H9 (cell line): ENCODE measurements around the gene COQ8B. TPM values are rescaled to one million over a fixed set of nuclear protein-coding genes. Genes with fewer than 3 reads are reported as not detected.

Experiments
- DNase-seq: peaks from one replicate; pipeline ENCODE4 v3.0.0-alpha.2; 2017
- H2AFZ ChIP-seq: one replicate; pipeline ENCODE4 v1.6.1; 2013; ENCODE audit warnings: mild to moderate bottlenecking, low read length, control low read depth, moderate library complexity
- H2AK5ac ChIP-seq: 2 replicates; pipeline ENCODE4 v1.6.1; 2013; ENCODE audit warnings: low read length, control low read depth, mixed read lengths; ENCODE audit not compliant: insufficient read length
- H2BK120ac ChIP-seq: one replicate; pipeline ENCODE4 v1.6.1; 2013; ENCODE audit warnings: low read depth, mild to moderate bottlenecking, low read length, control low read depth, inconsistent platforms; ENCODE audit not compliant: poor library complexity, severe bottlenecking
- H2BK12ac ChIP-seq: 2 replicates; pipeline ENCODE4 v1.6.1; 2013; ENCODE audit warnings: low read length, control low read depth, mixed read lengths, low read depth; ENCODE audit not compliant: insufficient read length
- H2BK15ac ChIP-seq: 2 replicates; pipeline ENCODE4 v1.6.1; 2013; ENCODE audit warnings: low read depth, low read length, control low read depth
- H2BK20ac ChIP-seq: one replicate; pipeline ENCODE4 v1.6.1; 2013; ENCODE audit warnings: low read depth, mild to moderate bottlenecking, low read length, control low read depth, inconsistent platforms; ENCODE audit not compliant: poor library complexity, severe bottlenecking
- H2BK5ac ChIP-seq: 2 replicates; pipeline ENCODE4 v1.6.1; 2013; ENCODE audit warnings: low read length, control low read depth, mixed read lengths; ENCODE audit not compliant: insufficient read length
- H3K14ac ChIP-seq: 2 replicates; pipeline ENCODE4 v1.6.1; 2013; ENCODE audit warnings: low read length, control low read depth; ENCODE audit not compliant: insufficient read depth
- H3K18ac ChIP-seq: 2 replicates; pipeline ENCODE4 v1.6.1; 2013; ENCODE audit warnings: low read depth, mild to moderate bottlenecking, mixed read lengths, low read length, control low read depth; ENCODE audit not compliant: insufficient read length
- H3K23ac ChIP-seq: 2 replicates; pipeline ENCODE4 v1.6.1; 2013; ENCODE audit warnings: low read length, control low read depth, mixed read lengths, low read depth; ENCODE audit not compliant: insufficient read length
- H3K23me2 ChIP-seq: 2 replicates; pipeline ENCODE4 v1.6.1; 2013; ENCODE audit warnings: low read depth, mild to moderate bottlenecking, mixed read lengths, low read length, control low read depth; ENCODE audit not compliant: insufficient read length, poor library complexity, severe bottlenecking
- H3K27ac ChIP-seq: 2 replicates; pipeline ENCODE4 v1.5.1; 2013; ENCODE audit warnings: low read length, control low read depth, mixed read lengths, low read depth; ENCODE audit not compliant: insufficient read length
- H3K27me3 ChIP-seq: 2 replicates; pipeline ENCODE4 v1.6.1; 2013; ENCODE audit warnings: low read length, control low read depth, inconsistent platforms; ENCODE audit not compliant: insufficient read depth
- H3K4ac ChIP-seq: 2 replicates; pipeline ENCODE4 v1.6.1; 2013; ENCODE audit warnings: low read depth, mild to moderate bottlenecking, control low read depth, inconsistent platforms, low read length, moderate library complexity
- H3K4me1 ChIP-seq: 2 replicates; pipeline ENCODE4 v1.6.1; 2013; ENCODE audit warnings: low read length, control low read depth, inconsistent platforms; ENCODE audit not compliant: insufficient read depth
- H3K4me2 ChIP-seq: 2 replicates; pipeline ENCODE4 v1.6.1; 2013; ENCODE audit warnings: low read length, control low read depth, mixed read lengths; ENCODE audit not compliant: insufficient read length, insufficient read depth
- H3K56ac ChIP-seq: 2 replicates; pipeline ENCODE4 v1.6.1; 2013; ENCODE audit warnings: low read depth, mild to moderate bottlenecking, mixed read lengths, low read length, control low read depth; ENCODE audit not compliant: insufficient read length
- H3K79me1 ChIP-seq: 2 replicates; pipeline ENCODE4 v1.6.1; 2013; ENCODE audit warnings: low read depth, mild to moderate bottlenecking, moderate library complexity, low read length, control low read depth, inconsistent platforms; ENCODE audit not compliant: insufficient read depth, poor library complexity, severe bottlenecking
- H3K79me2 ChIP-seq: 2 replicates; pipeline ENCODE4 v1.6.1; 2013; ENCODE audit warnings: low read length, control low read depth, inconsistent platforms; ENCODE audit not compliant: insufficient read depth
- H3K9ac ChIP-seq: 2 replicates; pipeline ENCODE4 v1.6.1; 2013; ENCODE audit warnings: low read length, control low read depth, mixed read lengths; ENCODE audit not compliant: insufficient read length; ENCODE audit errors: extremely low read depth
- H3K9me3 ChIP-seq: one replicate; pipeline ENCODE4 v1.6.1; 2013; ENCODE audit warnings: low read depth, low read length, inconsistent platforms; ENCODE audit not compliant: control insufficient read depth
- H3T11ph ChIP-seq: one replicate; pipeline ENCODE4 v1.6.1; 2013; ENCODE audit warnings: mild to moderate bottlenecking, low read length, control low read depth, inconsistent platforms
- H4K20me1 ChIP-seq: one replicate; pipeline ENCODE4 v1.6.1; 2013; ENCODE audit not compliant: control insufficient read depth, insufficient read length, insufficient read depth
- H4K5ac ChIP-seq: 2 replicates; pipeline ENCODE4 v1.6.1; 2013; ENCODE audit warnings: low read depth, mild to moderate bottlenecking, mixed read lengths, low read length, control low read depth; ENCODE audit not compliant: insufficient read length
- H4K8ac ChIP-seq: replicated peaks from 2 replicates; pipeline ENCODE4 v1.6.1; 2013; ENCODE audit warnings: low read length, control low read depth, mixed read lengths, low read depth; ENCODE audit not compliant: insufficient read length
- H4K91ac ChIP-seq: 2 replicates; pipeline ENCODE4 v1.6.1; 2013; ENCODE audit warnings: low read depth, mild to moderate bottlenecking, moderate library complexity, mixed read lengths, low read length, control low read depth; ENCODE audit not compliant: insufficient read length
- H3K27ac Mint-ChIP-seq, 3 experiments: 2 replicates in 2 of 3; 3 replicates in 1 of 3; pipeline ENCODE4 v1.8.0; 2020 to 2021; ENCODE audit warnings: mixed read lengths in 3 of 3, mild to moderate bottlenecking in 1 of 3, moderate library complexity in 1 of 3
- H3K27me3 Mint-ChIP-seq: 2 replicates; pipeline ENCODE4 v1.8.0; 2021; ENCODE audit warnings: low read depth, mild to moderate bottlenecking, moderate library complexity, mixed read lengths
- H3K36me3 Mint-ChIP-seq, 3 experiments: 2 replicates in 2 of 3; 3 replicates in 1 of 3; pipeline ENCODE4 v1.8.0; 2020 to 2021; ENCODE audit warnings: low read depth in 3 of 3, mixed read lengths in 3 of 3; ENCODE audit not compliant: insufficient read depth in 1 of 3
- H3K4me1 Mint-ChIP-seq, 2 experiments: 2 replicates each; pipeline ENCODE4 v1.8.0; 2020; ENCODE audit warnings: mixed read lengths in 2 of 2
- H3K4me3 Mint-ChIP-seq, 2 experiments: 2 replicates in 1 of 2; 3 replicates in 1 of 2; pipeline ENCODE4 v1.8.0; 2020 to 2021; ENCODE audit warnings: mild to moderate bottlenecking in 2 of 2, mixed read lengths in 2 of 2, moderate library complexity in 1 of 2
- H3K9me3 Mint-ChIP-seq, 2 experiments: 2 replicates in 1 of 2; 3 replicates in 1 of 2; pipeline ENCODE4 v1.8.0; 2020; ENCODE audit warnings: mild to moderate bottlenecking in 2 of 2, mixed read lengths in 2 of 2, moderate library complexity in 1 of 2
- WGBS: extraction: QIAGEN DNeasy Blood & Tissue Kit; methylation state at CpG from one replicate; pipeline ENCODE4 v1.1.7; 2013; ENCODE audit warnings: missing lambda C conversion rate, low lambda C conversion rate, mixed read lengths; ENCODE audit not compliant: insufficient read length; ENCODE audit errors: extremely low coverage; 5-methylcytosine and 5-hydroxymethylcytosine counted together
- total RNA-seq: library from RNA; stranded (reverse); gene quantifications from 2 replicates; pipeline ENCODE4 v1.2.1, GENCODE V29; 2021
- TF ChIP-seq, protein P1 (sequence below): fragments of 200-600 bp; sonication (generic); conservative IDR thresholded peaks from 3 replicates; pipeline ENCODE4 v1.8.0; 2021; ENCODE audit warnings: antibody characterized with exemption, mild to moderate bottlenecking

Gene COQ8B
- total RNA-seq, 1 experiment from 2014 or later: 40.5 TPM

DNA sequence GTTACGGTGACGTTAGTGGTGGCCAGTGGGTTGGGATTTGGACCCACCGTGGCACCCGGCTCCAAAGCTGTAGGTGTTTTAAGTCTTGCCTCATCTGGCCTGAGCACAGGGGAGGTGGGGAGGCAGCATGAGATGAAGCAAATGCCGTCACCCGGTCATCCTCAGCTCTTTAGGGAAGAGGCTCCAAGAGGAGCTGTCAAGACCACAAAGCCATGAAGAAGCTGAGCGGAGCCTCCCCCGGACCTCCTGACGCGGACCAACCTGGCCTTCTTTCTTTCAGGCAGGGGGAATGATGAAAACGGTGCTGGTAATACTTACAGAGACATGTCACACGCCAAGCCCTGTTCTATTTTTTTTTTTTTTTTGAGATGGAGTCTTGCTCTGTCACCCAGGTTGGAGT lies 26.2 kb upstream of the COQ8B start:
- H3K79me2 ChIP-seq: no peaks in the 10 kb centered on the region

More for the DNA sequence above, 26.2 kb upstream of the COQ8B start:
- no peak overlapping the region for H3K14ac ChIP-seq
- H3K9ac ChIP-seq: no peak overlapping the region
- no peaks in the 10 kb centered on the region for H3K79me1 ChIP-seq
- H3K27me3 ChIP-seq: no peaks in the 10 kb centered on the region
- Mint-ChIP-seq H3K4me1 (peaks cover 11 to 15% of the 10 kb centered on the region in 2 experiments), H3K27me3 (no peaks in the 10 kb centered on the region), H3K27ac (no peak overlapping the region), H3K9me3 (no peaks in the 10 kb centered on the region), H3K4me3 (no peak overlapping the region), H3K36me3 (peaks cover 3 to 16% (median 12%) of the 10 kb centered on the region in 3 experiments; a peak in 4 of 7 replicates)
- H4K8ac ChIP-seq: no peak overlapping the region
- no peak overlapping the region for H3K18ac ChIP-seq
- DNase-seq: no peak
- H3T11ph ChIP-seq: no peak overlapping the region
- no peak overlapping the region for H2BK20ac ChIP-seq
- no peaks in the 10 kb centered on the region for H4K20me1 ChIP-seq
- no peaks in the 10 kb centered on the region for H3K23me2 ChIP-seq
- H3K4me2 ChIP-seq: no peak overlapping the region
- no peak overlapping the region for H3K27ac ChIP-seq
- H4K5ac ChIP-seq: no peak overlapping the region
- no peak overlapping the region for H3K23ac ChIP-seq
- H3K9me3 ChIP-seq: no peaks in the 10 kb centered on the region
- no peak overlapping the region for H2AK5ac ChIP-seq
- H2BK120ac ChIP-seq: no peak overlapping the region
- H3K4me1 ChIP-seq: 0 out of 2 replicates have a peak, but pooled peaks cover 4% of the 10 kb centered on the region
- H2BK12ac ChIP-seq: no peak overlapping the region
- no peak overlapping the region for H4K91ac ChIP-seq
- H3K4ac ChIP-seq: no peak overlapping the region
- TF ChIP-seq, protein P1, sequence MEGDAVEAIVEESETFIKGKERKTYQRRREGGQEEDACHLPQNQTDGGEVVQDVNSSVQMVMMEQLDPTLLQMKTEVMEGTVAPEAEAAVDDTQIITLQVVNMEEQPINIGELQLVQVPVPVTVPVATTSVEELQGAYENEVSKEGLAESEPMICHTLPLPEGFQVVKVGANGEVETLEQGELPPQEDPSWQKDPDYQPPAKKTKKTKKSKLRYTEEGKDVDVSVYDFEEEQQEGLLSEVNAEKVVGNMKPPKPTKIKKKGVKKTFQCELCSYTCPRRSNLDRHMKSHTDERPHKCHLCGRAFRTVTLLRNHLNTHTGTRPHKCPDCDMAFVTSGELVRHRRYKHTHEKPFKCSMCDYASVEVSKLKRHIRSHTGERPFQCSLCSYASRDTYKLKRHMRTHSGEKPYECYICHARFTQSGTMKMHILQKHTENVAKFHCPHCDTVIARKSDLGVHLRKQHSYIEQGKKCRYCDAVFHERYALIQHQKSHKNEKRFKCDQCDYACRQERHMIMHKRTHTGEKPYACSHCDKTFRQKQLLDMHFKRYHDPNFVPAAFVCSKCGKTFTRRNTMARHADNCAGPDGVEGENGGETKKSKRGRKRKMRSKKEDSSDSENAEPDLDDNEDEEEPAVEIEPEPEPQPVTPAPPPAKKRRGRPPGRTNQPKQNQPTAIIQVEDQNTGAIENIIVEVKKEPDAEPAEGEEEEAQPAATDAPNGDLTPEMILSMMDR: no peak
- WGBS: no CpG with 5 or more reads among the region's 12 CpGs
- H3K56ac ChIP-seq: no peak overlapping the region
- no peak overlapping the region for H2BK15ac ChIP-seq
- H2BK5ac ChIP-seq: no peak overlapping the region
- no peak overlapping the region for H2AFZ ChIP-seq
